ENCODE data around the gene CAPN10. TPM values are rescaled to one million over a fixed set of nuclear protein-coding genes. Genes with fewer than 3 reads are reported as not detected.

CAPN10 gene
- polyA plus RNA-seq, 1 donor = 34.9 TPM

GRCh38 chr2:240648155-240648649 is 61.7 kb downstream of the CAPN10 start:
- no peaks in the 10 kb centered on the region for H3K36me3 ChIP-seq (ENCODE audit: control insufficient read depth, insufficient read depth, low read length)
- H3K27ac ChIP-seq (ENCODE audit: low read length) = no peak overlapping the region
- peaks cover 60% of the 10 kb centered on the region for H3K27me3 ChIP-seq (ENCODE audit: control insufficient read depth, insufficient read depth, low read length)
- no peak overlapping the region for H3K4me3 ChIP-seq (ENCODE audit: low read length)
- peaks cover 10% of the 10 kb centered on the region for H3K9me3 ChIP-seq (ENCODE audit: control insufficient read depth, low read depth, low read length)
- DNase-seq = no peak
- no peaks in the 10 kb centered on the region for H3K4me1 ChIP-seq (ENCODE audit: control insufficient read depth, insufficient read depth, low read length)
- 40% methylated on average over 1 of the region's 6 CpGs for WGBS (ENCODE audit: insufficient coverage, low lambda C conversion rate)

Other genes with a start within 250 kb of the CAPN10 start
- 16.3 TPM for gene GPC1, start 151.1 kb upstream of the CAPN10 start, polyA plus RNA-seq
- gene ANKMY1, start 28.7 kb upstream of the CAPN10 start, polyA plus RNA-seq = 14.0 TPM
- 6.6 TPM for gene DUSP28, start 26.4 kb upstream of the CAPN10 start, polyA plus RNA-seq
- gene RNPEPL1, start 18.2 kb upstream of the CAPN10 start, polyA plus RNA-seq = 61.8 TPM
- gene GPR35, start 38.7 kb downstream of the CAPN10 start, polyA plus RNA-seq = 118 TPM
- gene AQP12B, start 96.2 kb downstream of the CAPN10 start, polyA plus RNA-seq = 10.6 TPM
- gene AQP12A, start 105.1 kb downstream of the CAPN10 start, polyA plus RNA-seq = 5.0 TPM
- 15.8 TPM for gene KIF1A, start 233.5 kb downstream of the CAPN10 start, polyA plus RNA-seq

All from large intestine (tissue), 3 donors.